ENCODE results near the gene DTD1.

The DTD1 gene

GRCh38 chr20:18684775-18685174, 96.9 kb downstream of the DTD1 start:
- Histone ChIP-seq H3K27me3 (no peaks in the 10 kb centered on the region), H3K4me1 (no peaks in the 10 kb centered on the region), H3K36me3 (no peaks in the 10 kb centered on the region), H3K9me3 (replicated peaks in 1 of 11) (no peaks in the 10 kb centered on the region), H3K4me3 (no peak overlapping the region), H3K9ac (no peak overlapping the region), H3K4me2 (no peak overlapping the region), H3K27ac (no peak overlapping the region), H4K20me1 (no peaks in the 10 kb centered on the region)
- TF ChIP-seq Cebpa-rat (IDR thresholded peaks at IDR 0.05) = no peak

- Histone ChIP-seq H3K4me2 (no peak overlapping the region), H3K27ac (no peak overlapping the region), H3K27me3 (no peaks in the 10 kb centered on the region), H4K20me1 (no peaks in the 10 kb centered on the region), H3K4me3 (no peak overlapping the region), H3K4me1 (no peaks in the 10 kb centered on the region), H3K9me3 (replicated peaks in 1 of 11) (no peaks in the 10 kb centered on the region), H3K36me3 (no peaks in the 10 kb centered on the region), H3K9ac (no peak overlapping the region)
- TF ChIP-seq Cebpa-rat (IDR thresholded peaks at IDR 0.05) = no peak
Observed at GRCh38 chr20:18685406-18685805, 97.6 kb downstream of the DTD1 start.

- no peak for TF ChIP-seq Cebpa-rat (IDR thresholded peaks at IDR 0.05)
- Histone ChIP-seq H4K20me1 (no peaks in the 10 kb centered on the region), H3K4me2 (no peak overlapping the region), H3K27ac (no peak overlapping the region), H3K9me3 (replicated peaks in 1 of 11) (no peaks in the 10 kb centered on the region), H3K4me1 (no peaks in the 10 kb centered on the region), H3K9ac (no peak overlapping the region), H3K4me3 (no peak overlapping the region), H3K36me3 (no peaks in the 10 kb centered on the region), H3K27me3 (no peaks in the 10 kb centered on the region)
Observed at GRCh38 chr20:18686696-18687095, 98.8 kb downstream of the DTD1 start.

GRCh38 chr20:18688676-18689075, 100.8 kb downstream of the DTD1 start:
- Histone ChIP-seq H3K36me3 (no peaks in the 10 kb centered on the region), H3K9ac (no peak overlapping the region), H3K9me3 (replicated peaks in 1 of 11) (no peaks in the 10 kb centered on the region), H3K27me3 (no peaks in the 10 kb centered on the region), H3K4me3 (no peak overlapping the region), H4K20me1 (no peaks in the 10 kb centered on the region), H3K27ac (no peak overlapping the region), H3K4me1 (no peaks in the 10 kb centered on the region), H3K4me2 (no peak overlapping the region)
- no peak for TF ChIP-seq Cebpa-rat (IDR thresholded peaks at IDR 0.05)

GRCh38 chr20:18689557-18689956, 101.7 kb downstream of the DTD1 start:
- no peaks in the 10 kb centered on the region for H3K27me3 ChIP-seq
- no peaks in the 10 kb centered on the region for H4K20me1 ChIP-seq
- no peak overlapping the region for H3K9ac ChIP-seq
- H3K4me1 ChIP-seq = no peaks in the 10 kb centered on the region
- H3K9me3 ChIP-seq (replicated peaks in 1 of 11) = no peaks in the 10 kb centered on the region
- no peak overlapping the region for H3K4me3 ChIP-seq
- no peak overlapping the region for H3K27ac ChIP-seq
- H3K4me2 ChIP-seq = no peak overlapping the region
- TF ChIP-seq Cebpa-rat (IDR thresholded peaks at IDR 0.05) = no peak
- H3K36me3 ChIP-seq = no peaks in the 10 kb centered on the region

- H3K9ac ChIP-seq = no peak overlapping the region
- H3K27ac ChIP-seq = no peak overlapping the region
- H3K9me3 ChIP-seq (replicated peaks in 1 of 11) = no peaks in the 10 kb centered on the region
- H3K36me3 ChIP-seq = no peaks in the 10 kb centered on the region
- H3K4me3 ChIP-seq = no peak overlapping the region
- H3K4me1 ChIP-seq = no peaks in the 10 kb centered on the region
- TF ChIP-seq Cebpa-rat (IDR thresholded peaks at IDR 0.05) = no peak
- H4K20me1 ChIP-seq = no peaks in the 10 kb centered on the region
- no peak overlapping the region for H3K4me2 ChIP-seq
- no peaks in the 10 kb centered on the region for H3K27me3 ChIP-seq
Observed at GRCh38 chr20:18692447-18692846, 104.6 kb downstream of the DTD1 start.

GRCh38 chr20:18694071-18694470, 106.2 kb downstream of the DTD1 start:
- no peaks in the 10 kb centered on the region for H3K27me3 ChIP-seq

GRCh38 chr20:18695175-18695574, 107.3 kb downstream of the DTD1 start:
- peaks cover 0 to 8% (median 0%) of the 10 kb centered on the region in 11 experiments; a peak in 3 of 22 replicates for H3K9me3 ChIP-seq (replicated peaks in 1 of 11)
- TF ChIP-seq Cebpa-rat (IDR thresholded peaks at IDR 0.05) = no peak
- H3K4me1 ChIP-seq = no peaks in the 10 kb centered on the region

More at GRCh38 chr20:18694071-18694470, 106.2 kb downstream of the DTD1 start:
- no peak overlapping the region for H3K4me3 ChIP-seq
- no peaks in the 10 kb centered on the region for H3K4me1 ChIP-seq
- H3K9ac ChIP-seq = no peak overlapping the region
- H3K4me2 ChIP-seq = no peak overlapping the region
- H3K27ac ChIP-seq = no peak overlapping the region
- H4K20me1 ChIP-seq = no peaks in the 10 kb centered on the region
- TF ChIP-seq Cebpa-rat (IDR thresholded peaks at IDR 0.05) = no peak
- no peaks in the 10 kb centered on the region for H3K36me3 ChIP-seq
- peaks cover 0 to 7% (median 0%) of the 10 kb centered on the region in 11 experiments; a peak in 3 of 22 replicates for H3K9me3 ChIP-seq (replicated peaks in 1 of 11)

GRCh38 chr20:18698735-18699380, 111.0 kb downstream of the DTD1 start:
- Histone ChIP-seq H3K27ac (no peak overlapping the region), H4K20me1 (no peaks in the 10 kb centered on the region), H3K4me3 (no peak overlapping the region), H3K27me3 (no peaks in the 10 kb centered on the region), H3K9ac (no peak overlapping the region), H3K4me2 (no peak overlapping the region; a peak in 1 of 22 replicates), H3K4me1 (no peaks in the 10 kb centered on the region), H3K36me3 (no peaks in the 10 kb centered on the region), H3K9me3 (replicated peaks in 1 of 11) (peaks cover 0 to 8% (median 0%) of the 10 kb centered on the region in 11 experiments; a peak in 3 of 22 replicates)
- no peak for TF ChIP-seq Cebpa-rat (IDR thresholded peaks at IDR 0.05)

More at GRCh38 chr20:18695175-18695574, 107.3 kb downstream of the DTD1 start:
- Histone ChIP-seq H3K36me3 (no peaks in the 10 kb centered on the region), H3K4me3 (no peak overlapping the region), H3K27me3 (no peaks in the 10 kb centered on the region), H3K9ac (no peak overlapping the region), H4K20me1 (no peaks in the 10 kb centered on the region), H3K27ac (no peak overlapping the region), H3K4me2 (no peak overlapping the region)

GRCh38 chr20:18701969-18702368, 114.1 kb downstream of the DTD1 start:
- H3K9ac ChIP-seq = no peak overlapping the region
- no peaks in the 10 kb centered on the region for H3K27me3 ChIP-seq
- no peak for TF ChIP-seq Cebpa-rat (IDR thresholded peaks at IDR 0.05)
- H3K4me2 ChIP-seq = no peak overlapping the region
- H4K20me1 ChIP-seq = no peaks in the 10 kb centered on the region
- no peak overlapping the region for H3K27ac ChIP-seq
- H3K4me1 ChIP-seq = peaks cover 8 to 12% (median 9%) of the 10 kb centered on the region in 10 experiments
- no peak overlapping the region for H3K4me3 ChIP-seq
- no peaks in the 10 kb centered on the region for H3K36me3 ChIP-seq
- H3K9me3 ChIP-seq (replicated peaks in 1 of 11) = peaks cover 0 to 8% (median 0%) of the 10 kb centered on the region in 11 experiments; a peak in 3 of 22 replicates
